EH (cell line): Measurements from ENCODE around the gene DST.
"Not testable (repeated sequence)": the region's sequence is repeated elsewhere in the genome, so short reads cannot be mapped to it uniquely, and the experiment has no call there.

Experiments
- DNase-seq: peaks from one replicate; pipeline ENCODE4 v3.0.0-alpha.2; 2015; ENCODE audit warnings: low read depth

Gene DST

GRCh38 chr6:56515081-56515905 lies 127.4 kb downstream of the DST start:
- DNase-seq: no peak

GRCh38 chr6:56514395-56514794 lies 128.3 kb downstream of the DST start:
- DNase-seq: peak; percentile 15

GRCh38 chr6:56513631-56514030 lies 129.1 kb downstream of the DST start:
- DNase-seq: peak; percentile 44

GRCh38 chr6:56511591-56511990 lies 131.1 kb downstream of the DST start:
- DNase-seq: no peak

- DNase-seq: no peak
Observed at GRCh38 chr6:56510984-56511531, 131.6 kb downstream of the DST start.

- no peak for DNase-seq
Observed at GRCh38 chr6:56509031-56509430, 133.7 kb downstream of the DST start.

GRCh38 chr6:56507517-56507916 lies 135.2 kb downstream of the DST start:
- DNase-seq: no peak

GRCh38 chr6:56505512-56506260 lies 137.0 kb downstream of the DST start:
- DNase-seq: no peak

- DNase-seq: no peak
Observed at GRCh38 chr6:56501993-56502392, 140.7 kb downstream of the DST start.

GRCh38 chr6:56499095-56499494 lies 143.6 kb downstream of the DST start:
- no peak for DNase-seq

GRCh38 chr6:56497691-56498090 lies 145.0 kb downstream of the DST start:
- DNase-seq: no peak

GRCh38 chr6:56497240-56497639 lies 145.4 kb downstream of the DST start:
- DNase-seq: no peak

GRCh38 chr6:56496650-56497049 lies 146.0 kb downstream of the DST start:
- DNase-seq: not testable (repeated sequence)

GRCh38 chr6:56495654-56496053 lies 147.0 kb downstream of the DST start:
- DNase-seq: no peak

GRCh38 chr6:56491606-56492328 lies 150.9 kb downstream of the DST start:
- peak; percentile 36 for DNase-seq

- peak; percentile 58 for DNase-seq
Observed at GRCh38 chr6:56490993-56491392, 151.7 kb downstream of the DST start.

GRCh38 chr6:56489559-56489958 lies 153.1 kb downstream of the DST start:
- no peak for DNase-seq

- no peak for DNase-seq
Observed at GRCh38 chr6:56488281-56488680, 154.4 kb downstream of the DST start.

GRCh38 chr6:56486681-56487080 lies 156.0 kb downstream of the DST start:
- peak; percentile 18 for DNase-seq

- peak; percentile 86 for DNase-seq
Observed at GRCh38 chr6:56484669-56485068, 158.0 kb downstream of the DST start.

GRCh38 chr6:56483929-56484328 lies 158.8 kb downstream of the DST start:
- peak; percentile 71 for DNase-seq

- no peak for DNase-seq
Observed at GRCh38 chr6:56482525-56482924, 160.2 kb downstream of the DST start.
